HCT116 (cell line): Measurements from ENCODE around the gene NDUFAF7. TPM values are rescaled to one million over a fixed set of nuclear protein-coding genes. Genes with fewer than 3 reads are reported as not detected.

Experiments used
- ATAC-seq: fragments of 200-7000 bp; cut with Tn5 transposase; 2 replicates; pipeline ENCODE4 v1.9.1; 2020; ENCODE audit warnings: mild to moderate bottlenecking, moderate library complexity
- BruUV-seq: library from RNA; stranded (reverse); fragments of 400-500 nt; replicated peaks from 2 replicates; lab custom pipeline; 2021; lab: Mats Ljungman, UMichigan
- CTCF ChIA-PET: fragments of 300-600 bp; sonication (Branson Sonifier 250); formaldehyde crosslinking; loops from one replicate; lab custom pipeline; 2021; ENCODE audit warnings: antibody characterized with exemption; lab: Charles Lee
- POLR2A ChIA-PET: fragments of 300-600, 350-600 bp; sonication (Branson Sonifier 250); formaldehyde crosslinking; loops from one replicate; lab custom pipeline; 2021; ENCODE audit warnings: antibody characterized with exemption; lab: Charles Lee
- RAD21 ChIA-PET, 2 experiments: fragments of 300-600 bp; sonication (Branson Sonifier 250); formaldehyde crosslinking; loops; one replicate each; lab custom pipeline; 2023; ENCODE audit warnings: low total read pairs in 2 of 2; ENCODE audit not compliant: uncharacterized antibody in 2 of 2, unreplicated experiment in 2 of 2, low non-redundant PET in 1 of 2; lab: Charles Lee
- DNase-seq: peaks from one replicate; pipeline ENCODE4 v3.0.0-alpha.2; 2010; ENCODE audit warnings: low read depth, low spot score
- H2AFZ ChIP-seq: fragments of 200-600 bp; shearing (Covaris generic), sonication (generic); 2 replicates; pipeline ENCODE4 v1.6.1; 2017; ENCODE audit warnings: low read depth, mixed run types, mixed read lengths, antibody characterized with exemption, low read length; ENCODE audit not compliant: poor library complexity, severe bottlenecking
- H3K27ac ChIP-seq: 2 replicates; pipeline ENCODE4 v1.5.1; 2012; ENCODE audit warnings: low read depth, low read length
- H3K27me3 ChIP-seq: fragments of 200-600 bp; sonication (generic); 2 replicates; pipeline ENCODE4 v1.6.1; 2016; ENCODE audit warnings: mixed run types, low read length, mixed read lengths; ENCODE audit not compliant: insufficient read depth
- H3K36me3 ChIP-seq, 2 experiments: fragments of 200-500 bp in 1 of 2; fragments of 200-600 bp in 1 of 2; sonication (Bioruptor generic) in 1 of 2; sonication (generic) in 1 of 2; 2 replicates each; pipeline versions ENCODE4 v1.5.1 to v1.6.1; 2014 to 2016; ENCODE audit warnings: low read length in 2 of 2, inconsistent platforms in 1 of 2, mixed read lengths in 1 of 2, mixed run types in 1 of 2; ENCODE audit not compliant: insufficient read depth in 2 of 2, control insufficient read depth in 1 of 2
- H3K4me1 ChIP-seq, 2 experiments: fragments of 200-600 bp in 1 of 2; sonication (generic) in 1 of 2; 2 replicates each; pipeline versions ENCODE4 v1.5.1 to v1.6.1; 2012 to 2017; ENCODE audit warnings: low read length in 2 of 2, inconsistent platforms in 1 of 2, mild to moderate bottlenecking in 1 of 2, mixed read lengths in 1 of 2, mixed run types in 1 of 2, moderate library complexity in 1 of 2; ENCODE audit not compliant: insufficient read depth in 2 of 2, control insufficient read depth in 1 of 2
- H3K4me2 ChIP-seq: fragments of 200-600 bp; sonication (generic); 2 replicates; pipeline ENCODE4 v1.6.1; 2017; ENCODE audit warnings: mixed run types, low read length, mixed read lengths
- H3K4me3 ChIP-seq, 2 experiments: fragments of 200-600 bp in 1 of 2; sonication (generic) in 1 of 2; replicated peaks in 1 of 2; 2 replicates each; pipeline ENCODE4 v1.5.1; 2011 to 2016; ENCODE audit warnings: low read length in 2 of 2, control low read depth in 1 of 2, low read depth in 1 of 2, mild to moderate bottlenecking in 1 of 2, mixed read lengths in 1 of 2, mixed run types in 1 of 2
- H3K79me2 ChIP-seq: fragments of 200-600 bp; sonication (generic); 2 replicates; pipeline ENCODE4 v1.6.1; 2017; ENCODE audit warnings: mild to moderate bottlenecking, mixed run types, low read length, moderate library complexity, mixed read lengths; ENCODE audit not compliant: insufficient read depth
- H3K9ac ChIP-seq: fragments of 200-600 bp; sonication (generic); 2 replicates; pipeline ENCODE4 v1.6.1; 2016; ENCODE audit warnings: low read length, mixed read lengths
- H3K9me2 ChIP-seq: fragments of 200-600 bp; sonication (generic), shearing (Covaris generic); 2 replicates; pipeline ENCODE4 v1.6.1; 2017; ENCODE audit warnings: mixed run types, mild to moderate bottlenecking, moderate library complexity; ENCODE audit not compliant: insufficient read depth
- H3K9me3 ChIP-seq, 2 experiments: fragments of 200-500 bp in 1 of 2; fragments of 200-600 bp in 1 of 2; sonication (Bioruptor generic) in 1 of 2; sonication (generic) in 1 of 2; 2 replicates each; pipeline ENCODE4 v1.6.1; 2014 to 2017; ENCODE audit warnings: low read length in 2 of 2, mixed read lengths in 2 of 2, inconsistent platforms in 1 of 2, low read depth in 1 of 2, mild to moderate bottlenecking in 1 of 2, mixed run types in 1 of 2, moderate library complexity in 1 of 2; ENCODE audit not compliant: control insufficient read depth in 1 of 2, insufficient read depth in 1 of 2
- H4K20me1 ChIP-seq: fragments of 200-600 bp; sonication (generic), shearing (Covaris generic); 2 replicates; pipeline ENCODE4 v1.6.1; 2017; ENCODE audit warnings: mixed run types, mild to moderate bottlenecking, moderate library complexity; ENCODE audit not compliant: insufficient read depth
- CEBPB ChIP-seq: IDR thresholded peaks from 2 replicates; pipeline ENCODE4 v1.6.1; 2012; ENCODE audit warnings: low read depth
- SIN3A ChIP-seq: IDR thresholded peaks from 2 replicates; pipeline ENCODE4 v1.6.1; 2012; ENCODE audit warnings: low read depth
- YY1 ChIP-seq: IDR thresholded peaks from 2 replicates; pipeline ENCODE4 v1.6.1; 2011; ENCODE audit warnings: low read length, low read depth, moderate library complexity, mild to moderate bottlenecking; ENCODE audit not compliant: insufficient replicate concordance; ENCODE audit errors: extremely low read depth
- intact Hi-C: fragments of 100-400 bp; cut with micrococcal nuclease; formaldehyde crosslinking; loops from 2 replicates; pipeline ENCODE4 v1.10.0; 2022
- total RNA-seq: library from RNA; stranded (reverse); gene quantifications from one replicate; pipeline ENCODE4 v1.2.1, GENCODE V29; 2021; ENCODE audit not compliant: unreplicated experiment
- TF ChIP-seq, protein P1 (sequence below): IDR thresholded peaks from 2 replicates; pipeline ENCODE4 v1.6.1; 2012; ENCODE audit warnings: low read depth

NDUFAF7 gene
- total RNA-seq, 1 experiment from 2014 or later: 21.6 TPM

DNA sequence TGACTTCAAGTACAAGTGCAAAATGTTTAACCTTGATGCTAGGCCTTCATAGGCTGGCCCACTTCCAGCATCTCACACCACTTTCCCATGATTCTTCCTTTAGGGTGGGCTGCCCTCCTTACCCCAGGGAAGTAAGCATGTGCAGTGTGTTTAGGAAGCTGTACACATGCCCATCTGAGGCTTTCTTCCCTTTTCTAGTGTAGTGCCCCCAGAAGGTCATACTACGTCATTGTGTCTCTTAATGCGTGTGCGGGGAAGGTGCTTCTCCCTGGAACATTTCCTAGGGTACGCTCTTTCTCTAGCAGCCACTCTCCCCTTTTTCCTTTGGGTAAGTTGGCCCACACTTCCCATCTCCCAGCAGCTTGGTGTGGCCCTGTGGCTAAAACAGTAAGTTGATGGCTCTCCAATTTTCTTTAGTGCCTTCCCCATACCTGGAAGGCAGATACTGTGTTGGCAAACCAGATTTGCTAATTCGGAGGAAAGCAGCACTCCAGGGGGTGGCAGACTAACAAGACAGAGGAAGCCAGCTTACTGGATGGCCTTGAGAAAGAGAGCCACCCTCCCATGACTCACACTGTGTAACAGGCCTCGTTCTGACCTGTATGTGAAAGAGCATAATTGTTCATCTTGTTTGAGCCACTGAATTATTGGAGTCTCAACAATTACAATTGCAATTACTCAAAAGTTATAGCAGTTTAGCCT lies 41.9 kb upstream of the NDUFAF7 start (continued):
- TF ChIP-seq, protein P1, sequence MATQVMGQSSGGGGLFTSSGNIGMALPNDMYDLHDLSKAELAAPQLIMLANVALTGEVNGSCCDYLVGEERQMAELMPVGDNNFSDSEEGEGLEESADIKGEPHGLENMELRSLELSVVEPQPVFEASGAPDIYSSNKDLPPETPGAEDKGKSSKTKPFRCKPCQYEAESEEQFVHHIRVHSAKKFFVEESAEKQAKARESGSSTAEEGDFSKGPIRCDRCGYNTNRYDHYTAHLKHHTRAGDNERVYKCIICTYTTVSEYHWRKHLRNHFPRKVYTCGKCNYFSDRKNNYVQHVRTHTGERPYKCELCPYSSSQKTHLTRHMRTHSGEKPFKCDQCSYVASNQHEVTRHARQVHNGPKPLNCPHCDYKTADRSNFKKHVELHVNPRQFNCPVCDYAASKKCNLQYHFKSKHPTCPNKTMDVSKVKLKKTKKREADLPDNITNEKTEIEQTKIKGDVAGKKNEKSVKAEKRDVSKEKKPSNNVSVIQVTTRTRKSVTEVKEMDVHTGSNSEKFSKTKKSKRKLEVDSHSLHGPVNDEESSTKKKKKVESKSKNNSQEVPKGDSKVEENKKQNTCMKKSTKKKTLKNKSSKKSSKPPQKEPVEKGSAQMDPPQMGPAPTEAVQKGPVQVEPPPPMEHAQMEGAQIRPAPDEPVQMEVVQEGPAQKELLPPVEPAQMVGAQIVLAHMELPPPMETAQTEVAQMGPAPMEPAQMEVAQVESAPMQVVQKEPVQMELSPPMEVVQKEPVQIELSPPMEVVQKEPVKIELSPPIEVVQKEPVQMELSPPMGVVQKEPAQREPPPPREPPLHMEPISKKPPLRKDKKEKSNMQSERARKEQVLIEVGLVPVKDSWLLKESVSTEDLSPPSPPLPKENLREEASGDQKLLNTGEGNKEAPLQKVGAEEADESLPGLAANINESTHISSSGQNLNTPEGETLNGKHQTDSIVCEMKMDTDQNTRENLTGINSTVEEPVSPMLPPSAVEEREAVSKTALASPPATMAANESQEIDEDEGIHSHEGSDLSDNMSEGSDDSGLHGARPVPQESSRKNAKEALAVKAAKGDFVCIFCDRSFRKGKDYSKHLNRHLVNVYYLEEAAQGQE: no peak

DNA sequence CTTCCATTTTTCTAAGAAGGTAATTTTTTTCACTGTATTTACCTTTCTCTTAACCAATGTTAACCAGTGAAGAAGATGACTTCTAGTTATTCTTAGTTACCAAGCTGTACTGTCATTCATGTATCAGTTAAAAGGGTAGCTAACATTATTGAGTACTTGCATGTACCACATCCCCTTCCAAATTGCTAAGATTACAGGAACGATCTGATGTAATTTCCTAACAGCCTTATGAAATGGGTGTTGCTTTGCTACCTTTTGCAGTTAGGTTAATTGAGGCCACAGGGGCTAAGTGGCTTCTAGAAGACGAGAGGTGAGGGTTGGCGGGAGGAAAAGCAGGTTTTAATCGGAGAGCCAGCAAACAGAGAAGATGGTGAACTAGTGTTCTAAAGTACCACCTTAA lies 41.2 kb upstream of the NDUFAF7 start:
- Histone ChIP-seq H3K9me2 (no peaks in the 10 kb centered on the region), H3K4me1 (peaks cover 11 to 19% of the 10 kb centered on the region in 2 experiments), H3K79me2 (no peaks in the 10 kb centered on the region), H3K36me3 (no peaks in the 10 kb centered on the region), H2AFZ (peak overlapping the region; percentile 81), H3K9me3 (no peaks in the 10 kb centered on the region), H4K20me1 (no peaks in the 10 kb centered on the region), H3K4me2 (peak overlapping the region; percentile 71), H3K27ac (no peak overlapping the region; the same call in 1 of the 2 replicates), H3K9ac (0 out of 2 replicates have a peak overlapping the region, but pooled peaks have one; percentile 38), H3K4me3 (no peak overlapping the region), H3K27me3 (no peaks in the 10 kb centered on the region)
- CTCF ChIA-PET: interaction anchor here (2.6 kb wide), 1 partner anchor 10 kb away, joined by 7 read pairs; no protein-coding TSS in a partner anchor
- TF ChIP-seq CEBPB (0 out of 2 replicates have a peak, but pooled peaks have one; percentile 12), SIN3A (no peak), YY1 (no peak)
- DNase-seq (no peak), ATAC-seq (0 out of 2 replicates have a peak, but pooled peaks have one; percentile 4)
- RAD21 ChIA-PET: no interaction called here
- intact Hi-C loops: no loop called here
- POLR2A ChIA-PET: interaction anchor here (1.0 kb wide), 1 partner anchor 8 kb away, joined by 3 read pairs; no protein-coding TSS in a partner anchor
- no TSS peak for BruUV-seq
